ENCODE results near the gene FARP2.

GRCh38 chr2:241517297-241517696 lies 161.2 kb downstream of the FARP2 start:
- no peak for TF ChIP-seq CTCF (IDR thresholded peaks at IDR 0.05; ENCODE audit: insufficient read depth, low read depth, low read length)
- no peak for TF ChIP-seq EZH2 (IDR thresholded peaks at IDR 0.05; ENCODE audit: insufficient read depth, low read length)

Measured in astrocyte (in vitro differentiated cells and primary cell).